Thyroid gland (tissue), 4 donors: ENCODE measurements around the gene DNMT3A.

Source experiments
- POLR2A ChIP-seq, 2 donors: fragments of 450-650 bp; IDR thresholded peaks; one replicate each; pipeline ENCODE4 v1.6.1; 2017; ENCODE audit warnings: antibody characterized with exemption in 2 of 2, mild to moderate bottlenecking in 2 of 2, moderate library complexity in 1 of 2
- TF ChIP-seq, protein P1 (sequence below), 6 experiments: fragments of 200-600 bp in 3 of 6; fragments of 450-650 bp in 3 of 6; sonication (generic) in 3 of 6; IDR thresholded peaks; one replicate each; pipeline ENCODE4 v1.5.1; 2016 to 2019; ENCODE audit warnings: antibody characterized with exemption in 6 of 6, mild to moderate bottlenecking in 2 of 6, inconsistent platforms in 1 of 6, moderate library complexity in 1 of 6

DNA sequence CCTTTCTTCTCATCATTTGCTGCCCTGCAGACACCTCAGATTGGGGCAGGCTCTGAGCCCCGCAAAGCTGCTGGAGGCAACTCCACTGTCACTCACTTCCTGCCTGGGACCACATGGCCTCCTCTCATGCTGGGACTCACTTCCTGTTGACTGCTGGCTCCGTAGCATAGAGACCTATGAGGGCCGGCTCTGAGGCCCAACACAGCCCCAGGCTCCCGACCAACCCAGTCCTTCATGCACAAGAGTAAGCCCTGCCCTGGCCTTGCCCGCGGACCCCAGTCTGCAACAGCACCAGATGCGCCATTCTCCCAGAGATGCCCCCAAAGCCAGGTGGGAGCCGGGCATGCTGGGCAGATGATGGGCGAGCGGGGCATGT is 55.7 kb downstream of the DNMT3A start:
- TF ChIP-seq POLR2A (IDR thresholded peaks at IDR 0.05), result no peak
- TF ChIP-seq, protein P1, sequence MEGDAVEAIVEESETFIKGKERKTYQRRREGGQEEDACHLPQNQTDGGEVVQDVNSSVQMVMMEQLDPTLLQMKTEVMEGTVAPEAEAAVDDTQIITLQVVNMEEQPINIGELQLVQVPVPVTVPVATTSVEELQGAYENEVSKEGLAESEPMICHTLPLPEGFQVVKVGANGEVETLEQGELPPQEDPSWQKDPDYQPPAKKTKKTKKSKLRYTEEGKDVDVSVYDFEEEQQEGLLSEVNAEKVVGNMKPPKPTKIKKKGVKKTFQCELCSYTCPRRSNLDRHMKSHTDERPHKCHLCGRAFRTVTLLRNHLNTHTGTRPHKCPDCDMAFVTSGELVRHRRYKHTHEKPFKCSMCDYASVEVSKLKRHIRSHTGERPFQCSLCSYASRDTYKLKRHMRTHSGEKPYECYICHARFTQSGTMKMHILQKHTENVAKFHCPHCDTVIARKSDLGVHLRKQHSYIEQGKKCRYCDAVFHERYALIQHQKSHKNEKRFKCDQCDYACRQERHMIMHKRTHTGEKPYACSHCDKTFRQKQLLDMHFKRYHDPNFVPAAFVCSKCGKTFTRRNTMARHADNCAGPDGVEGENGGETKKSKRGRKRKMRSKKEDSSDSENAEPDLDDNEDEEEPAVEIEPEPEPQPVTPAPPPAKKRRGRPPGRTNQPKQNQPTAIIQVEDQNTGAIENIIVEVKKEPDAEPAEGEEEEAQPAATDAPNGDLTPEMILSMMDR (IDR thresholded peaks at IDR 0.05), result no peak
